Measurements from ENCODE around the gene HOXA10. TPM values are rescaled to one million over a fixed set of nuclear protein-coding genes. Genes with fewer than 3 reads are reported as not detected.

HOXA10 gene
- total RNA-seq, 1 experiment from 2014 or later = not detected

GRCh38 chr7:27155816-27156507, 18.2 kb downstream of the HOXA10 start:
- peaks cover 100% of the 10 kb centered on the region for H3K27me3 ChIP-seq (ENCODE audit: control insufficient read depth, insufficient read depth, low read length)
- DNase-seq = peak; percentile 84
- H3K36me3 ChIP-seq (replicated peaks; ENCODE audit: control insufficient read depth, insufficient read depth, low read length) = no peaks in the 10 kb centered on the region
- H3K4me3 ChIP-seq (ENCODE audit: insufficient read depth, low read depth, low read length) = peak overlapping the region; percentile 28

DNA sequence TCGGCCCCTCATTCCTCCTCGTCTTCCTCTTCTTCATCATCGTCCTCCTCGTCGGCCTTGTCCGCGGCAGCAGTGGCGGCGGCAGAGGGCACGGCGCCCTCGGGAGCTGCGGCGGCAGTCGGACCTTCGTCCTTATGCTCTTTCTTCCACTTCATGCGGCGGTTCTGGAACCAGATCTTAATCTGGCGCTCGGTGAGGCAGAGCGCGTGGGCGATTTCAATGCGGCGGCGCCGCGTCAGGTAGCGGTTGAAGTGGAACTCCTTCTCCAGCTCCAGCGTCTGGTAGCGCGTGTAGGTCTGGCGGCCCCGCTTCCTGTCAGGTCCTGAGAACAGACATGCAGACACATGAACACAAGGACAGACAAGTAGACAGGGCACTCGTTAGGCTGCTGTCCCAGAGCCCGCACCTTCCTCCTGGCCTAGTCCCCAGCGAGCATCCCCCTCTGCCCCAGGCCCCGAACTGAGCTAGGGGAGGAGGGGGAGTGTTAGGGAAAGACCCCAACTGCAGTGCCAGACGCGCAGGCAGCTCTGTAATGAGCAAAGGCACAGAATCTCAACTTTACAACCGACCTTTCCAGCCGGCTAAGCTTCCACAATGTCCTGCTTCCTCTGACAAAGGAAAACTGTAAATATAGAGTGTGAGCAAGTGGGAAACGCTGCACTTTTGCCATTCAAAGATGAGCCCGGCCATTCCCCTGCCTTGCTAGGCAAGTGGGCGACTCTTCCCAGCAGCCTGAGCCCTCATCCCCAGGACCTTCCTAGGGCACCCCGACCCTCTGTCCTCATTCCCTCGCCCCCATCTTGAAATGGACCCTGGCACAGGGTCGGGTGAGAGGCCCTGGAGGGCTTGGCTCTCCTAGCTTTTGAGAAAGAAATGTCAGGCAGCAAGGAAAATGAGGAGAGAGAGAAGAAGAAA, 19.0 kb downstream of the HOXA10 start:
- Histone ChIP-seq H3K36me3 (replicated peaks; ENCODE audit: control insufficient read depth, insufficient read depth, low read length) (no peaks in the 10 kb centered on the region), H3K27me3 (ENCODE audit: control insufficient read depth, insufficient read depth, low read length) (peaks cover 100% of the 10 kb centered on the region), H3K4me3 (ENCODE audit: insufficient read depth, low read depth, low read length) (no peak overlapping the region)
- peak; percentile 66 for DNase-seq

DNA sequence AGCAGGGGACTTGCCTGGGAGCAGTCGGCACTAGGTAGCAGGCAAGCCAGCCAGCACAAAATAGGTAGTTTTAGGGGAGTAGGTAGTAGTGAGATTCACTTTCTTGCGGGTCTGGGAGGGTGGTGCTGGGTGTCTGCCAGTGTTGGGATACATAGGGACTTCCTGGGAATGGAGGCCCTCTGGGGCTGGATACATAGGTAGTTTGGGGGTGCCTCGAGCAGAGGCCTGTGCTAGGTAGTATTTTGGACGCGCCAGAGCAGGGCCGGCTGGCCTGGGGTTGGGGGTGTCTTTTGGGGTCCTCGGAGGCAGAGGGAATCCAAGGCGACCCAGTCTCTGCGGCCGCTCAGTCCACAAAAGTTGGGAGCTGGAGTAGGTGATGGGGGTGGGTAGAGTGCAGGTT, 19.8 kb downstream of the HOXA10 start:
- Histone ChIP-seq H3K4me3 (ENCODE audit: insufficient read depth, low read depth, low read length) (no peak overlapping the region), H3K27me3 (ENCODE audit: control insufficient read depth, insufficient read depth, low read length) (peaks cover 100% of the 10 kb centered on the region), H3K36me3 (replicated peaks; ENCODE audit: control insufficient read depth, insufficient read depth, low read length) (no peaks in the 10 kb centered on the region)
- DNase-seq = peak; percentile 53

DNA sequence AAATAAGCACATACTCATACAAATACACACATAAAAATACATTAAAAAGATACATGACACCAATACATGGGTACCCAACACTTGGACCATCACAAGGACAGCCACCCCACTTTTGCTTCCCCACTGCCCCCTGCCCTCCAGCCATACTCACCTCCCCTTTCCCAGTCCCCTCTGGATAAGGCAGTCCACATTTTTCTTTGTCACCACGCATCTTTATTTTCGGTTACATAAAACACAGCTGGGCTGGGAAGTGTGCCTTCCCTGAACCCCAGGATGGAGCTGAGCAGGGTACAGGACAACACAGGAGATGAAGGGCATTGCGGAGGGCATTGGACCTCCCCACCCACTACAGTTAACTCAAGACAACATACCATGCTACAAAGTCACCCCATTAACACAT, 20.6 kb downstream of the HOXA10 start:
- no peak overlapping the region for H3K4me3 ChIP-seq (ENCODE audit: insufficient read depth, low read depth, low read length)
- peak; percentile 33 for DNase-seq
- no peaks in the 10 kb centered on the region for H3K36me3 ChIP-seq (replicated peaks; ENCODE audit: control insufficient read depth, insufficient read depth, low read length)
- H3K27me3 ChIP-seq (ENCODE audit: control insufficient read depth, insufficient read depth, low read length) = peaks cover 100% of the 10 kb centered on the region

DNA sequence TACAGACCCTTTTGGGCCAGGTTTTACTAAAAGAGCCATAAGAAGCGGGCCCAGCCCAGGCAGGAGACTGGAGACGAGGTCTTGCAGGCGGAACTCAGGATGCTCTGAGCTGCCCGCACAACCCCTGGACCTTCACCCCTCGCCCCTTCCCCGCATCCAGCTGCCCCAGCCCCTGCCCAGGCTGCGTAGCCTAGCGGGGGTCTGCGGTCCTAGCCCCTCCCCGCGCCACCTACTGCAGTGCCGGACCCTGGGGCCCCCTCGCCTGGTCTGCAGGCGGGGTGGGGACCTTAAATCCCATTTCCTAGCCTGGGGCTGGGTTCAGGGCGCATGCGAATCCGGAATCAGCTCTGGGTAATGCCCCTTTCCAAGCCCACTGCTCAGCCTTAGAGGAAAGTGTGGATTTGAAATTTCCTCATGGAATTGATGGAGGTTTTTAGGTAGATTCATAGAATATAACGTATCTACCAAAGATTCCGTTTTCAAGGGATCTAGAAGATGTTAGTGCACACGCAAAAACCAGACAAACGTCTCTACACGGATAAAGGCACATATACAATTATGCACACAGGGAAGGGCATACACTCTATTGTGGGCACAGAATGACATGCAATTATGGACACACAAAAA, 21.2 kb downstream of the HOXA10 start:
- H3K36me3 ChIP-seq (replicated peaks; ENCODE audit: control insufficient read depth, insufficient read depth, low read length) = no peaks in the 10 kb centered on the region
- DNase-seq = peak; percentile 67
- H3K27me3 ChIP-seq (ENCODE audit: control insufficient read depth, insufficient read depth, low read length) = peaks cover 100% of the 10 kb centered on the region
- no peak overlapping the region for H3K4me3 ChIP-seq (ENCODE audit: insufficient read depth, low read depth, low read length)

- no peaks in the 10 kb centered on the region for H3K36me3 ChIP-seq (replicated peaks; ENCODE audit: control insufficient read depth, insufficient read depth, low read length)
- no peak within 1 kb of the TSS for H3K4me3 ChIP-seq (ENCODE audit: insufficient read depth, low read depth, low read length)
- H3K27me3 ChIP-seq (ENCODE audit: control insufficient read depth, insufficient read depth, low read length) = peaks cover 100% of the 10 kb centered on the region
- peak; percentile 73 for DNase-seq
Measured at GRCh38 chr7:27151931-27152815, 21.9 kb downstream of the HOXA10 start, which contains the start of gene HOXA3. Gene HOXA3, minus strand, starts transcription at chr7:27152583. Its CDS starts 41,943 bp downstream, at chr7:27110640.

GRCh38 chr7:27151341-27151930, 22.7 kb downstream of the HOXA10 start:
- no peaks in the 10 kb centered on the region for H3K36me3 ChIP-seq (replicated peaks; ENCODE audit: control insufficient read depth, insufficient read depth, low read length)
- DNase-seq = peak; percentile 79
- H3K27me3 ChIP-seq (ENCODE audit: control insufficient read depth, insufficient read depth, low read length) = peaks cover 100% of the 10 kb centered on the region
- H3K4me3 ChIP-seq (ENCODE audit: insufficient read depth, low read depth, low read length) = no peak overlapping the region

DNA sequence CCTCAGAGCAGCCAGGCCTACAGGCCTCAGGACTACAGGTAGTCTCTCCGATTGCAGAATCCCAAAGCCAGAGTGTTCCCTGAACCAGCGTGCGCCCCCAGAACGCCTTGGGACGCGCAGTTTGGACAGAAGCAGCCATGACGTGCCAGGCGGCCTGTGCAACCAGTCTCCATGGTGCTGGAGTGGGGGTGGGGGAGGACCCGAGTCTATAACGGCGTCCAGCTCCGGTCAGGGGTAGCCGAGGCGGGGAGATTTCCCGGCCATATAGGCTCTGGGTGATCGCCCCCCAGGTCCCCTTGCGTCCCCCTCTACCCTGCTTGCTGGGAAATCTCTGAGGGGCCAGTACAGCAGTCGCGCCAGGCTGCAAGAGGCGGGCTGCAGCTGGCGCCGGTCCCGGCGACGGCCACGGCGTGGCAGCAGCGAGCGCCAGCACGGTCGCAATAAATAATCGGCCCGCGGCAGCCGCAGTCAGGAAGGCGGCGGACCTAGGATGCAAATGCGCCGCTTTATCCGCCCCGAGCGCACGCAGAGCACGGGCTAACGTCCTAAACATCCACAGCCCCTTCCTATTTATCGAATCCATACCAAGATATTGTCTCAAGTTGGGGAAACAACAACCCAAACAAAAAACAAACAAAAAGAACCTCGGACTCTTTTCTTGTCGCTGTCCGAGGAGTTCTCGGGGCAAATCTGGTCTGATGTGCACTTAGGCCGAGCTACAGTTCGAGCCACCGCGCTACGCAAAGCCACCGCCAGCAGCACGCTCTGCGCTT, 23.4 kb downstream of the HOXA10 start:
- H3K4me3 ChIP-seq (ENCODE audit: insufficient read depth, low read depth, low read length) = no peak overlapping the region
- H3K36me3 ChIP-seq (replicated peaks; ENCODE audit: control insufficient read depth, insufficient read depth, low read length) = no peaks in the 10 kb centered on the region
- peak; percentile 97 for DNase-seq
- peaks cover 100% of the 10 kb centered on the region for H3K27me3 ChIP-seq (ENCODE audit: control insufficient read depth, insufficient read depth, low read length)

DNA sequence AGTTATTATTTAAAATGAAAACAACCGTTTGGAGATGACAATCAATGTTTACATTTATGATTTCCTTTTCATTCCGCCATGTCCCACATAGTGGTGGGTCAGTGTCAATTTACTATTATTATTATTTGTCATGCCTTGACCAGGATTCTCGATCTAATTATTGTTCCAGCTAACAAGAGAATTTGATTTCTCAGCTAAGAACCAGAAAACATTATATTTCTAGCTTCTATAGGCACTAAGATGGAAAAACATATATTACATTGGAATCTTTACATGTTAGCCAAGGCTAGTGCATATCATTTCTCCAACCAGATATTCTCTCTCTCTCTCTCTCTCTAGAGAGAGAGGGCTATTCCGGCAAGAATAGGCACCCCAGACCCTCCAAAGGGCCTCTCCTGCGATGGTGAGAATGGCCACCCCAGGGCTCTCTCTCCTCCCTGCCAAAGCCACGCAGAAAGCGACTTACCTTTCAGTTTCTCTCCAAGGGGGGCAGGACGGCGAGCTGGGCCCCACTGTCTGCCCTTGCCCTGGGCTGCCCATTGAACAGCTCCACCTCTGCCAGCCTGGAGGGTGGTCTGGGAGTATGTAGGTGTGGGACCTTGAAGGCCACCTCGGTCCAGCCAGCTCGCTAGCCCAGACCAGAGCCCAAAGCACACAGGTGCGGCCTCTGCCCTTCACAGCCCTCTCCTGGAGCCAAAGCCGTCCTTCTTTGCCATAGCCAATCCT, 24.1 kb downstream of the HOXA10 start:
- Histone ChIP-seq H3K36me3 (replicated peaks; ENCODE audit: control insufficient read depth, insufficient read depth, low read length) (no peaks in the 10 kb centered on the region), H3K4me3 (ENCODE audit: insufficient read depth, low read depth, low read length) (no peak overlapping the region), H3K27me3 (ENCODE audit: control insufficient read depth, insufficient read depth, low read length) (peaks cover 100% of the 10 kb centered on the region)
- no peak for DNase-seq

GRCh38 chr7:27148756-27149641, 25.1 kb downstream of the HOXA10 start:
- Histone ChIP-seq H3K4me3 (ENCODE audit: insufficient read depth, low read depth, low read length) (no peak overlapping the region), H3K36me3 (replicated peaks; ENCODE audit: control insufficient read depth, insufficient read depth, low read length) (no peaks in the 10 kb centered on the region), H3K27me3 (ENCODE audit: control insufficient read depth, insufficient read depth, low read length) (peaks cover 100% of the 10 kb centered on the region)
- DNase-seq = peak; percentile 55

DNA sequence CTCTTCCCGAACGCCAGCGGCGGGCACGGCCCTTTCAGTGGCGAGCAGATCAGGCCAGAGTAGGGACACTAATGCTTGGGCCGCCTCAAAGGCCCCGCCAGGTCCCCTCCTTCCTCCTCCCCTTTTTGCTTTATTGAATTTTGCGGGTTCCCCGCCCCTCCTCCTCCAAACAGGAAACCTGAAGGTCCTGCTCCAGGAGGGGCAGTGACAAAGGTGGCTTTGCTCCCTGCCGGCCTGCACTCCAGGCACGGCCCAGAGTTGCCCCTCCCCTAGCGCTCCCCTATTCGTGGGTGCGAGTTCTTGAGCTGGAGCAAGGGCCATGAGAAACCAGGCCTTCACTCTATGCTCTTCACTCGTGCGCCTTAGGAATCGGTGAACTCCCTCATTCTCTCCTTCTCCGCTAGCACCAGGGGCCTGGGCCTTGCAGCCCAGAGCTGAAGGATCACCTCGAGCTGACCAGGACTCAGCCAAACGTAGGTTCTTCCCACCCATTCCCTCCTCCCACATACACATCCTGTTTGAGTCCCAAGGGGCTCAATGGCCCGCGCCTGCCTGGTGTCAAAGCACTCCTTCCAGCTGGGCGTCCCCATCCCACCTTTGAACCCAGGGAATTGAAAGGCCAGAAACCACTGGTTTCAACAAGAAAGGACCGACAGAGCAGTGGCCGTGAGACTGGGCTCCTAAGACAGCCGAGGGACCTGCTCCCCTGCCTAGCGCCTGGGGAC, 25.9 kb downstream of the HOXA10 start:
- peak; percentile 59 for DNase-seq
- H3K36me3 ChIP-seq (replicated peaks; ENCODE audit: control insufficient read depth, insufficient read depth, low read length) = no peaks in the 10 kb centered on the region
- no peak overlapping the region; the same call in 1 of the 2 replicates for H3K4me3 ChIP-seq (ENCODE audit: insufficient read depth, low read depth, low read length)
- H3K27me3 ChIP-seq (ENCODE audit: control insufficient read depth, insufficient read depth, low read length) = peaks cover 99% of the 10 kb centered on the region
